Gastrocnemius medialis (tissue), 4 donors: ENCODE results near the gene TECPR2.

Experiments used
- POLR2A ChIP-seq, 2 donors: fragments of 450-650 bp; IDR thresholded peaks; one replicate each; pipeline ENCODE4 v1.6.1; 2017; ENCODE audit warnings: antibody characterized with exemption in 2 of 2, mild to moderate bottlenecking in 2 of 2, moderate library complexity in 2 of 2
- TF ChIP-seq, protein P1 (sequence below), 5 experiments: fragments of 450-650 bp in 3 of 5; fragments of 200-600 bp in 2 of 5; sonication (generic) in 2 of 5; IDR thresholded peaks in 4 of 5; conservative IDR thresholded peaks in 1 of 5; 1 replicate in 4 of 5; 2 replicates in 1 of 5; pipeline ENCODE4 v1.5.1; 2016 to 2019; ENCODE audit warnings: antibody characterized with exemption in 5 of 5, mild to moderate bottlenecking in 3 of 5, moderate library complexity in 3 of 5

DNA sequence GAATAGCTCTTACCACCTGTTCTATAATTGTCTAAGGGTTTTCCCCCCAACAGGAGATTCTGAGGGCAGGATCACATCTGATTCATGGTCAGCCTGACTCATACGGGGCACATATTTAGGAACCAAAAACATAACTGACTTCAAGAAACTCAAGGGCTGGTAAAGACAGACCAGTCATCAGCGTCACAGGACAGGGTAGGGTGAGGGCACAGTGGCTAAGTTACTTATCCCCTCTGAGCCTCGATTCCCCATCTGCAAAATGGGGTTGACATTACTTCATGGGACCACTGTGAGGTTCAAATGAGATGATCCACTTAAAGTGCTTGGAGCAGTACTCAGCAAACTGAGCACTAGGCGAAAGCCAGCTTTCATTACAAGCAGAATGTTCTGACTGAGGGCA is 657 bp upstream of the TECPR2 start:
- TF ChIP-seq, protein P1, sequence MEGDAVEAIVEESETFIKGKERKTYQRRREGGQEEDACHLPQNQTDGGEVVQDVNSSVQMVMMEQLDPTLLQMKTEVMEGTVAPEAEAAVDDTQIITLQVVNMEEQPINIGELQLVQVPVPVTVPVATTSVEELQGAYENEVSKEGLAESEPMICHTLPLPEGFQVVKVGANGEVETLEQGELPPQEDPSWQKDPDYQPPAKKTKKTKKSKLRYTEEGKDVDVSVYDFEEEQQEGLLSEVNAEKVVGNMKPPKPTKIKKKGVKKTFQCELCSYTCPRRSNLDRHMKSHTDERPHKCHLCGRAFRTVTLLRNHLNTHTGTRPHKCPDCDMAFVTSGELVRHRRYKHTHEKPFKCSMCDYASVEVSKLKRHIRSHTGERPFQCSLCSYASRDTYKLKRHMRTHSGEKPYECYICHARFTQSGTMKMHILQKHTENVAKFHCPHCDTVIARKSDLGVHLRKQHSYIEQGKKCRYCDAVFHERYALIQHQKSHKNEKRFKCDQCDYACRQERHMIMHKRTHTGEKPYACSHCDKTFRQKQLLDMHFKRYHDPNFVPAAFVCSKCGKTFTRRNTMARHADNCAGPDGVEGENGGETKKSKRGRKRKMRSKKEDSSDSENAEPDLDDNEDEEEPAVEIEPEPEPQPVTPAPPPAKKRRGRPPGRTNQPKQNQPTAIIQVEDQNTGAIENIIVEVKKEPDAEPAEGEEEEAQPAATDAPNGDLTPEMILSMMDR (IDR thresholded peaks at IDR 0.05 in 4 of 5, conservative IDR thresholded peaks at IDR 0.05 in 1 of 5), result no peak
- no peak for TF ChIP-seq POLR2A (IDR thresholded peaks at IDR 0.05)
